ENCODE results near the gene BZW1.

BZW1 gene

GRCh38 chr2:200773083-200773482 is 38.6 kb upstream of the BZW1 start:
- no peak for FAIRE-seq
- TF ChIP-seq SPI1 (IDR thresholded peaks at IDR 0.05; ENCODE audit: low read depth, low read length) = no peak
- no peak for TF ChIP-seq PAX5 (IDR thresholded peaks at IDR 0.05; ENCODE audit: insufficient read depth, low read length, severe bottlenecking)
- TF ChIP-seq POLR2A (IDR thresholded peaks at IDR 0.05; ENCODE audit: low read depth, low read length) = no peak
- TF ChIP-seq POU2F2 (IDR thresholded peaks at IDR 0.05; ENCODE audit: low read depth, low read length) = no peak
- no peak for TF ChIP-seq POLR2AphosphoS5 (IDR thresholded peaks at IDR 0.05; ENCODE audit: low read depth, low read length)
- no peak for TF ChIP-seq TAF1 (IDR thresholded peaks at IDR 0.05; ENCODE audit: low read depth, low read length)

GRCh38 chr2:200774920-200775319 is 36.8 kb upstream of the BZW1 start:
- DNase-seq (ENCODE audit: insufficient read length, low spot score) (no peak), FAIRE-seq (no peak)
- no peak for TF ChIP-seq POU2F2 (IDR thresholded peaks at IDR 0.05; ENCODE audit: low read depth, low read length)
- no peak for TF ChIP-seq POLR2A (IDR thresholded peaks at IDR 0.05; ENCODE audit: low read depth, low read length)
- TF ChIP-seq SPI1 (IDR thresholded peaks at IDR 0.05; ENCODE audit: low read depth, low read length) = no peak
- no peak for TF ChIP-seq TAF1 (IDR thresholded peaks at IDR 0.05; ENCODE audit: low read depth, low read length)
- no peak for TF ChIP-seq PAX5 (IDR thresholded peaks at IDR 0.05; ENCODE audit: insufficient read depth, low read length, severe bottlenecking)
- TF ChIP-seq POLR2AphosphoS5 (IDR thresholded peaks at IDR 0.05; ENCODE audit: low read depth, low read length) = no peak

More at GRCh38 chr2:200773083-200773482, 38.6 kb upstream of the BZW1 start:
- DNase-seq (ENCODE audit: insufficient read length, low spot score) = no peak

- FAIRE-seq (no peak), DNase-seq (ENCODE audit: insufficient read length, low spot score) (no peak)
- TF ChIP-seq SPI1 (IDR thresholded peaks at IDR 0.05; ENCODE audit: low read depth, low read length) = no peak
- no peak for TF ChIP-seq POU2F2 (IDR thresholded peaks at IDR 0.05; ENCODE audit: low read depth, low read length)
- no peak for TF ChIP-seq POLR2AphosphoS5 (IDR thresholded peaks at IDR 0.05; ENCODE audit: low read depth, low read length)
- TF ChIP-seq TAF1 (IDR thresholded peaks at IDR 0.05; ENCODE audit: low read depth, low read length) = no peak
- TF ChIP-seq POLR2A (IDR thresholded peaks at IDR 0.05; ENCODE audit: low read depth, low read length) = no peak
- TF ChIP-seq PAX5 (IDR thresholded peaks at IDR 0.05; ENCODE audit: insufficient read depth, low read length, severe bottlenecking) = no peak
Measured at GRCh38 chr2:200777275-200777674, 34.4 kb upstream of the BZW1 start.

- FAIRE-seq = no peak
- TF ChIP-seq POLR2AphosphoS5 (IDR thresholded peaks at IDR 0.05; ENCODE audit: low read depth, low read length) (no peak), POU2F2 (IDR thresholded peaks at IDR 0.05; ENCODE audit: low read depth, low read length) (no peak), TAF1 (IDR thresholded peaks at IDR 0.05; ENCODE audit: low read depth, low read length) (no peak), POLR2A (IDR thresholded peaks at IDR 0.05; ENCODE audit: low read depth, low read length) (no peak), PAX5 (IDR thresholded peaks at IDR 0.05; ENCODE audit: insufficient read depth, low read length, severe bottlenecking) (no peak), SPI1 (IDR thresholded peaks at IDR 0.05; ENCODE audit: low read depth, low read length) (no peak)
Measured at GRCh38 chr2:200778038-200778437, 33.7 kb upstream of the BZW1 start.

GRCh38 chr2:200779214-200779613 is 32.5 kb upstream of the BZW1 start:
- no peak for FAIRE-seq
- DNase-seq (ENCODE audit: insufficient read length, low spot score) = no peak
- TF ChIP-seq POU2F2 (IDR thresholded peaks at IDR 0.05; ENCODE audit: low read depth, low read length) (no peak), POLR2A (IDR thresholded peaks at IDR 0.05; ENCODE audit: low read depth, low read length) (no peak), PAX5 (IDR thresholded peaks at IDR 0.05; ENCODE audit: insufficient read depth, low read length, severe bottlenecking) (no peak), POLR2AphosphoS5 (IDR thresholded peaks at IDR 0.05; ENCODE audit: low read depth, low read length) (no peak), SPI1 (IDR thresholded peaks at IDR 0.05; ENCODE audit: low read depth, low read length) (no peak), TAF1 (IDR thresholded peaks at IDR 0.05; ENCODE audit: low read depth, low read length) (no peak)

More at GRCh38 chr2:200778038-200778437, 33.7 kb upstream of the BZW1 start:
- DNase-seq (ENCODE audit: insufficient read length, low spot score) = no peak

- TF ChIP-seq POLR2A (IDR thresholded peaks at IDR 0.05; ENCODE audit: low read depth, low read length) (no peak), PAX5 (IDR thresholded peaks at IDR 0.05; ENCODE audit: insufficient read depth, low read length, severe bottlenecking) (no peak), POU2F2 (IDR thresholded peaks at IDR 0.05; ENCODE audit: low read depth, low read length) (no peak), POLR2AphosphoS5 (IDR thresholded peaks at IDR 0.05; ENCODE audit: low read depth, low read length) (no peak), TAF1 (IDR thresholded peaks at IDR 0.05; ENCODE audit: low read depth, low read length) (no peak), SPI1 (IDR thresholded peaks at IDR 0.05; ENCODE audit: low read depth, low read length) (no peak)
Measured at GRCh38 chr2:200781616-200782015, 30.1 kb upstream of the BZW1 start.

GRCh38 chr2:200782251-200782650 is 29.5 kb upstream of the BZW1 start:
- no peak for DNase-seq (ENCODE audit: insufficient read length, low spot score)
- FAIRE-seq = no peak
- no peak for TF ChIP-seq TAF1 (IDR thresholded peaks at IDR 0.05; ENCODE audit: low read depth, low read length)
- no peak for TF ChIP-seq POLR2AphosphoS5 (IDR thresholded peaks at IDR 0.05; ENCODE audit: low read depth, low read length)
- no peak for TF ChIP-seq POU2F2 (IDR thresholded peaks at IDR 0.05; ENCODE audit: low read depth, low read length)
- TF ChIP-seq PAX5 (IDR thresholded peaks at IDR 0.05; ENCODE audit: insufficient read depth, low read length, severe bottlenecking) = no peak
- TF ChIP-seq POLR2A (IDR thresholded peaks at IDR 0.05; ENCODE audit: low read depth, low read length) = no peak
- TF ChIP-seq SPI1 (IDR thresholded peaks at IDR 0.05; ENCODE audit: low read depth, low read length) = no peak

More at GRCh38 chr2:200781616-200782015, 30.1 kb upstream of the BZW1 start:
- no peak for FAIRE-seq
- no peak for DNase-seq (ENCODE audit: insufficient read length, low spot score)

- no peak for FAIRE-seq
Measured at GRCh38 chr2:200784215-200784614, 27.5 kb upstream of the BZW1 start.

GRCh38 chr2:200786423-200786822 is 25.3 kb upstream of the BZW1 start:
- FAIRE-seq (no peak), DNase-seq (ENCODE audit: insufficient read length, low spot score) (no peak)
- no peak for TF ChIP-seq SPI1 (IDR thresholded peaks at IDR 0.05; ENCODE audit: low read depth, low read length)
- no peak for TF ChIP-seq POLR2AphosphoS5 (IDR thresholded peaks at IDR 0.05; ENCODE audit: low read depth, low read length)
- TF ChIP-seq POLR2A (IDR thresholded peaks at IDR 0.05; ENCODE audit: low read depth, low read length) = no peak
- no peak for TF ChIP-seq TAF1 (IDR thresholded peaks at IDR 0.05; ENCODE audit: low read depth, low read length)
- no peak for TF ChIP-seq POU2F2 (IDR thresholded peaks at IDR 0.05; ENCODE audit: low read depth, low read length)
- TF ChIP-seq PAX5 (IDR thresholded peaks at IDR 0.05; ENCODE audit: insufficient read depth, low read length, severe bottlenecking) = no peak

More at GRCh38 chr2:200784215-200784614, 27.5 kb upstream of the BZW1 start:
- DNase-seq (ENCODE audit: insufficient read length, low spot score) = no peak
- TF ChIP-seq POLR2AphosphoS5 (IDR thresholded peaks at IDR 0.05; ENCODE audit: low read depth, low read length) = no peak
- TF ChIP-seq SPI1 (IDR thresholded peaks at IDR 0.05; ENCODE audit: low read depth, low read length) = no peak
- no peak for TF ChIP-seq POU2F2 (IDR thresholded peaks at IDR 0.05; ENCODE audit: low read depth, low read length)
- TF ChIP-seq POLR2A (IDR thresholded peaks at IDR 0.05; ENCODE audit: low read depth, low read length) = no peak
- no peak for TF ChIP-seq PAX5 (IDR thresholded peaks at IDR 0.05; ENCODE audit: insufficient read depth, low read length, severe bottlenecking)
- TF ChIP-seq TAF1 (IDR thresholded peaks at IDR 0.05; ENCODE audit: low read depth, low read length) = no peak

- DNase-seq (ENCODE audit: insufficient read length, low spot score) = no peak
- TF ChIP-seq POU2F2 (IDR thresholded peaks at IDR 0.05; ENCODE audit: low read depth, low read length) (no peak), POLR2AphosphoS5 (IDR thresholded peaks at IDR 0.05; ENCODE audit: low read depth, low read length) (no peak), SPI1 (IDR thresholded peaks at IDR 0.05; ENCODE audit: low read depth, low read length) (no peak), TAF1 (IDR thresholded peaks at IDR 0.05; ENCODE audit: low read depth, low read length) (no peak), POLR2A (IDR thresholded peaks at IDR 0.05; ENCODE audit: low read depth, low read length) (no peak), PAX5 (IDR thresholded peaks at IDR 0.05; ENCODE audit: insufficient read depth, low read length, severe bottlenecking) (no peak)
- FAIRE-seq = no peak
Measured at GRCh38 chr2:200786826-200787225, 24.9 kb upstream of the BZW1 start.

Measured in GM12891 (cell line).